HG03064 (cell line): Measurements from ENCODE around the gene UPK3B.
"Not testable (repeated sequence)": the region's sequence is repeated elsewhere in the genome, so short reads cannot be mapped to it uniquely, and the experiment has no call there.

Source experiments
- ATAC-seq: cut with Tn5 transposase; IDR thresholded peaks from one replicate; pipeline ENCODE4 v1.9.1; 2021; ENCODE audit warnings: low read depth; ENCODE audit not compliant: unreplicated experiment

UPK3B gene

GRCh38 chr7:76511911-76512885 lies 1.8 kb downstream of the UPK3B start:
- ATAC-seq = not testable (repeated sequence)

- ATAC-seq = no peak
Observed at GRCh38 chr7:76512941-76513816, 2.8 kb downstream of the UPK3B start.

GRCh38 chr7:76513817-76514799 lies 3.8 kb downstream of the UPK3B start:
- ATAC-seq = no peak

- ATAC-seq = no peak
Observed at GRCh38 chr7:76514926-76515771, 4.8 kb downstream of the UPK3B start.

GRCh38 chr7:76515999-76516443 lies 5.7 kb downstream of the UPK3B start:
- no peak for ATAC-seq

GRCh38 chr7:76516932-76517331 lies 6.6 kb downstream of the UPK3B start:
- not testable (repeated sequence) for ATAC-seq

- not testable (repeated sequence) for ATAC-seq
Observed at GRCh38 chr7:76526183-76526582, 15.8 kb downstream of the UPK3B start.

GRCh38 chr7:76531643-76532042 lies 21.3 kb downstream of the UPK3B start:
- not testable (repeated sequence) for ATAC-seq

- ATAC-seq = not testable (repeated sequence)
Observed at GRCh38 chr7:76543197-76543596, 32.8 kb downstream of the UPK3B start, which contains the start of gene SPDYE16. Gene SPDYE16, minus strand, starts transcription at chr7:76543297. Its CDS starts 1,838 bp downstream, at chr7:76541459.

- peak; percentile 99 for ATAC-seq
Observed at GRCh38 chr7:76549025-76549854, 38.9 kb downstream of the UPK3B start.

GRCh38 chr7:76549855-76550248 lies 39.5 kb downstream of the UPK3B start:
- ATAC-seq = not testable (repeated sequence)

- ATAC-seq = not testable (repeated sequence)
Observed at GRCh38 chr7:76551992-76552391, 41.6 kb downstream of the UPK3B start.

- not testable (repeated sequence) for ATAC-seq
Observed at GRCh38 chr7:76559685-76560084, 49.3 kb downstream of the UPK3B start.

- not testable (repeated sequence) for ATAC-seq
Observed at GRCh38 chr7:76560157-76560556, 49.8 kb downstream of the UPK3B start.

GRCh38 chr7:76561342-76561741 lies 51.0 kb downstream of the UPK3B start:
- not testable (repeated sequence) for ATAC-seq

- ATAC-seq = not testable (repeated sequence)
Observed at GRCh38 chr7:76565001-76565400, 54.6 kb downstream of the UPK3B start.
